IPS-NIHi11 (cell line): Measurements from ENCODE around the gene CCDC92.

Source experiments
- DNase-seq: peaks from one replicate; pipeline ENCODE4 v3.0.0; 2012; ENCODE audit warnings: mixed read lengths, low spot score

The CCDC92 gene

DNA sequence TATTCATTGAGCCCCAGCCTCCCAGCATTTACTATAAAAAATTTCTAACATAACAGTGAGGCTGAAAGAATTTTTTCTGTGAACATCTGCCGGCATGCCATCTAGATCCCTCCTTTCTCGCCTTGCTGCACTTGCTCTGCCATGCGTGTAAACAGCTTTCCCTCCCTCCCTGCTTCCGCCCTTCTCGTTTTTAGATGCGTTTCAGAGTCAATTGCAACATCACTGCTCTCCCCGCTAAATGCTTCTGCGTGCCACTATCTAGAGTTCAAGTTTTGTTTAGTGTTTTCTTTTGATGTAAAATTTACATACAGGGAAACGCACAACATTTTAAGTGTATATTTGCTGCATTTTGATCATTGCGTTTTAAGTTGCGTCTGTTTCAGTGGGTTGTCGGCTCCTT, 83.6 kb downstream of the CCDC92 start:
- no peak for DNase-seq

- DNase-seq: peak; percentile 26
These were observed 85.6 kb downstream of the CCDC92 start for GRCh38 chr12:123886931-123887582.

DNA sequence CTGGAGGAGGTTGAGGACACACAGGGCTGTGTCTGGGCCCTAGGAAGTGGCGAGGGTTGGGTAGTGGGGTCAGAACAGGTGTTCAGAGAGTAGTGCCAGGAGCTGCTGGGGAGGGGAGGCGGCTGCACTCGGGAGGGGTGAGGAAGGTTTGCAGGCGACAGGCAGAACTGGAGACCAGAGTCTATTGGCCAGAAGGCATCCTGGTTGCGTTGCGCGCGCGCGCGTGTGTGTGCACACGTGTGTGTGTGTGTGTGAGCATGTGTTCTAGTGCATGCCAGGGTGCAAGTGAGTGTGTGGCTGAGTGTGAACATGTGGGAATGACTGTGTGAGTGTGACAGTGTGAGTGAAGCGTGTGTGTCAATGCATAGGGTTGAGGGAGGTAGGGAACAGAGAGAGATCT, 86.4 kb downstream of the CCDC92 start:
- DNase-seq: no peak
